Lower leg skin (tissue), 3 donors: ENCODE results near the gene RALGPS2.

Source experiments
- POLR2A ChIP-seq, 2 donors: fragments of 450-650 bp; IDR thresholded peaks; one replicate each; pipeline ENCODE4 v1.6.1; 2016 to 2017; ENCODE audit warnings: antibody characterized with exemption in 2 of 2, mild to moderate bottlenecking in 1 of 2, moderate library complexity in 1 of 2
- TF ChIP-seq, protein P1 (sequence below), 3 donors: fragments of 450-650 bp; IDR thresholded peaks; one replicate each; pipeline ENCODE4 v1.5.1; 2016; ENCODE audit warnings: antibody characterized with exemption in 3 of 3, mild to moderate bottlenecking in 3 of 3, moderate library complexity in 2 of 3

DNA sequence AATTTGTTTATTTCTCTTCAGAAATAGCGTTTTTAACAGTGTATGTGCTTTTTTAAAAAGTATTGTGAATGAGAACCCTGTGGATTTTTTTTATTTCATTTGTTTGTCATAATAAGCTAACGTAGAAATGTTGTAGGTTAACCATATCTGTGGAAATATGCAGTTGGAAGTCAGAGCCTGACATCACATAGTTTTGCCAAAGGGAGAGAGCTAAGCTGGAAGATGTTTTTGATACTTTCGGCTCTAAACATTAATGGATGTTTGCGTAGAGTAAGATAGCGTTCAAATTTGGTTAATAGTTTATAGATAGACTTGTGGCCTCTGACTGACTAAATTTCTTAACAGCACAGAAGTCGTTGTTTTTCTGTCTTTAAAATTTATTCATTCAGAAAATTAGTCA lies 193.3 kb downstream of the RALGPS2 start:
- TF ChIP-seq, protein P1, sequence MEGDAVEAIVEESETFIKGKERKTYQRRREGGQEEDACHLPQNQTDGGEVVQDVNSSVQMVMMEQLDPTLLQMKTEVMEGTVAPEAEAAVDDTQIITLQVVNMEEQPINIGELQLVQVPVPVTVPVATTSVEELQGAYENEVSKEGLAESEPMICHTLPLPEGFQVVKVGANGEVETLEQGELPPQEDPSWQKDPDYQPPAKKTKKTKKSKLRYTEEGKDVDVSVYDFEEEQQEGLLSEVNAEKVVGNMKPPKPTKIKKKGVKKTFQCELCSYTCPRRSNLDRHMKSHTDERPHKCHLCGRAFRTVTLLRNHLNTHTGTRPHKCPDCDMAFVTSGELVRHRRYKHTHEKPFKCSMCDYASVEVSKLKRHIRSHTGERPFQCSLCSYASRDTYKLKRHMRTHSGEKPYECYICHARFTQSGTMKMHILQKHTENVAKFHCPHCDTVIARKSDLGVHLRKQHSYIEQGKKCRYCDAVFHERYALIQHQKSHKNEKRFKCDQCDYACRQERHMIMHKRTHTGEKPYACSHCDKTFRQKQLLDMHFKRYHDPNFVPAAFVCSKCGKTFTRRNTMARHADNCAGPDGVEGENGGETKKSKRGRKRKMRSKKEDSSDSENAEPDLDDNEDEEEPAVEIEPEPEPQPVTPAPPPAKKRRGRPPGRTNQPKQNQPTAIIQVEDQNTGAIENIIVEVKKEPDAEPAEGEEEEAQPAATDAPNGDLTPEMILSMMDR (IDR thresholded peaks at IDR 0.05) = no peak
- TF ChIP-seq POLR2A (IDR thresholded peaks at IDR 0.05) = no peak
